ENCODE data around the gene PLEKHJ1. TPM values are rescaled to one million over a fixed set of nuclear protein-coding genes. Genes with fewer than 3 reads are reported as not detected.
A peak's percentile ranks its signal among the peaks of the same experiment; 100 is the strongest.

Gene PLEKHJ1
- total RNA-seq, 1 donor from 2014 or later, result 116 TPM

- Mint-ChIP-seq H3K36me3 (ENCODE audit: insufficient read depth) (peaks cover 15% of the 10 kb centered on the region), H3K27me3 (no peaks in the 10 kb centered on the region), H3K4me3 (ENCODE audit: low read depth) (no peak overlapping the region), H3K4me1 (ENCODE audit: low read depth) (peaks cover 15% of the 10 kb centered on the region), H3K9me3 (ENCODE audit: low read depth) (no peaks in the 10 kb centered on the region), H3K27ac (peak overlapping the region; percentile 82)
- DNase-seq (ENCODE audit: low spot score, unreplicated experiment), result no peak
- peak; percentile 56 for TF ChIP-seq CTCF (IDR thresholded peaks at IDR 0.05; ENCODE audit: unreplicated experiment)
Measured at GRCh38 chr19:2274931-2275535, 38.9 kb upstream of the PLEKHJ1 start.

GRCh38 chr19:2274185-2274711 is 38.1 kb upstream of the PLEKHJ1 start:
- Mint-ChIP-seq H3K9me3 (ENCODE audit: low read depth) (no peaks in the 10 kb centered on the region), H3K27me3 (no peaks in the 10 kb centered on the region), H3K27ac (peak overlapping the region; percentile 90), H3K4me1 (ENCODE audit: low read depth) (peaks cover 15% of the 10 kb centered on the region), H3K36me3 (ENCODE audit: insufficient read depth) (peaks cover 15% of the 10 kb centered on the region), H3K4me3 (ENCODE audit: low read depth) (no peak overlapping the region)
- no peak for DNase-seq (ENCODE audit: low spot score, unreplicated experiment)
- no peak for TF ChIP-seq CTCF (IDR thresholded peaks at IDR 0.05; ENCODE audit: unreplicated experiment)

- peak overlapping the region; percentile 62 for H3K4me3 Mint-ChIP-seq (ENCODE audit: low read depth)
- DNase-seq (ENCODE audit: low spot score, unreplicated experiment), result peak; percentile 88
- peaks cover 15% of the 10 kb centered on the region for H3K4me1 Mint-ChIP-seq (ENCODE audit: low read depth)
- peak overlapping the region; percentile 90 for H3K27ac Mint-ChIP-seq
- H3K27me3 Mint-ChIP-seq, result no peaks in the 10 kb centered on the region
- peaks cover 15% of the 10 kb centered on the region for H3K36me3 Mint-ChIP-seq (ENCODE audit: insufficient read depth)
- peak; percentile 98 for TF ChIP-seq CTCF (IDR thresholded peaks at IDR 0.05; ENCODE audit: unreplicated experiment)
- no peaks in the 10 kb centered on the region for H3K9me3 Mint-ChIP-seq (ENCODE audit: low read depth)
Measured at GRCh38 chr19:2273356-2274184, 37.4 kb upstream of the PLEKHJ1 start.

- H3K27me3 Mint-ChIP-seq, result no peaks in the 10 kb centered on the region
- DNase-seq (ENCODE audit: low spot score, unreplicated experiment), result no peak
- peaks cover 16% of the 10 kb centered on the region for H3K4me1 Mint-ChIP-seq (ENCODE audit: low read depth)
- peak overlapping the region; percentile 96 for H3K27ac Mint-ChIP-seq
- peaks cover 13% of the 10 kb centered on the region for H3K36me3 Mint-ChIP-seq (ENCODE audit: insufficient read depth)
- H3K9me3 Mint-ChIP-seq (ENCODE audit: low read depth), result no peaks in the 10 kb centered on the region
- H3K4me3 Mint-ChIP-seq (ENCODE audit: low read depth), result peak overlapping the region; percentile 90
- no peak for TF ChIP-seq CTCF (IDR thresholded peaks at IDR 0.05; ENCODE audit: unreplicated experiment)
Measured at GRCh38 chr19:2271234-2272103, 35.3 kb upstream of the PLEKHJ1 start.

Data from progenitor cell of endocrine pancreas (in vitro differentiated cells).